Cardiac muscle cell (in vitro differentiated cells and primary cell): Measurements from ENCODE around the gene SCGB1C1. TPM values are rescaled to one million over a fixed set of nuclear protein-coding genes. Genes with fewer than 3 reads are reported as not detected.
"Not testable (repeated sequence)": the region's sequence is repeated elsewhere in the genome, so short reads cannot be mapped to it uniquely, and the experiment has no call there.

Experiments used
- DNase-seq, 2 donors: peaks; one replicate each; pipeline versions ENCODE4 v3.0.0 to v3.0.0-alpha.2; 2010 to 2017; ENCODE audit warnings: low read depth in 1 of 2, low spot score in 1 of 2
- H3K27ac ChIP-seq: fragments of 200-600 bp; sonication (generic); 2 replicates; pipeline ENCODE4 v1.5.1; 2016
- H3K27me3 ChIP-seq: fragments of 200-600 bp; sonication (generic); 2 replicates; pipeline ENCODE4 v1.6.0; 2016; ENCODE audit warnings: control low read depth
- H3K36me3 ChIP-seq: fragments of 200-600 bp; sonication (generic); 2 replicates; pipeline ENCODE4 v1.5.1; 2016; ENCODE audit warnings: control low read depth
- H3K4me1 ChIP-seq: fragments of 200-600 bp; sonication (generic); 2 replicates; pipeline ENCODE4 v1.8.1; 2017; ENCODE audit warnings: low read depth, mild to moderate bottlenecking, mixed run types
- H3K4me3 ChIP-seq: fragments of 200-600 bp; sonication (generic); 2 replicates; pipeline ENCODE4 v1.5.1; 2016; ENCODE audit warnings: mild to moderate bottlenecking
- H3K9me3 ChIP-seq: fragments of 200-600 bp; sonication (generic); 2 replicates; pipeline ENCODE4 v1.5.1; 2017; ENCODE audit warnings: low read depth, mild to moderate bottlenecking, control low read depth
- polyA plus RNA-seq: library from polyadenylated mRNA; unstranded; fragments of >200 nt; fragmentation: Nextera tagmentation; extraction: Ambion mirVana; gene quantifications from 2 replicates; pipeline ENCODE4 v1.2.1, GENCODE V29; 2016
- total RNA-seq: library from RNA; depleted of rRNA; stranded (reverse); fragments of >200 nt; gene quantifications from 2 replicates; pipeline ENCODE4 v1.2.3, GENCODE V29; 2016
- TF ChIP-seq, protein P1 (sequence below): IDR thresholded peaks from 2 replicates; pipeline ENCODE4 v1.5.1; 2012; ENCODE audit warnings: low read depth, mild to moderate bottlenecking, low read length

SCGB1C1 gene
- total and polyA plus RNA-seq, 2 experiments from 2014 or later, result not detected

DNA sequence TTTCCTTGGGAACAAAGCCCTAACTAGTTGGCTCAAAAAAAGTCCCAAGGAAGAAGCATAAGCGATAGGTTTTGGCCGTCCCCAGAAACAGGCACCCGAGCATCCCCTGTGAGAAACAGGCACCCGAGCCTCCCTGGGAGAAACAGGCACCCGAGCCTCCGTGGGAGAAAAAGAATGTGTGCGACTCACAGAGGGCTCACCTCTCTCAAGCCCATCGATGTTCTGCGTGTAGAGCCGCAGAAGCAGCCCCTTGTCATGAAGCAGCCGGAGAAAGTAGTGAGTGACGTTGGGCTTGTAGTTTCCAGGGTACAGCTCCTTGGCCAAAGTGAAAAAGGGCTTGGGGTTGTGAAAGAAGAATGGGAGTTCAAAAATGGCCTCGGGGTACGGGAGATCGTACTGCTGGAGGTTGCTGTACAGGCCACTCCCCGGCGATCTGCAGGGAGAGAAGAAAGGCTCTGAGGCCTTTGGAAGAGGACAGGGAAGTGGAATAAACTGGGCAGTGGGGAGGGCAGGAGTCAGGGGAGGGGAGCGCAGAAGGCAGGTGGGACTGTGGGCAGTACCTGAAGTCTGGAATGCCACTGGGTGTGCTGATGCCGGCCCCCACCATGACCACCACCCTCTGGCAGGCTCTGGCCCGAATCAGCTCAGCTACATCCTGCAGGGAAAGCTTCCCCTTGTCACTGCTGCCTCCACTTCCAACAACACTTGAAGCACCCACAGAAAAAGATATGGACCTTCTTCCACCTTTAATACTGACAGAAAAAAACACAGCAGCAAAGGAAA lies 40.1 kb downstream of the SCGB1C1 start:
- no peaks in the 10 kb centered on the region for H3K36me3 ChIP-seq
- peaks cover 8% of the 10 kb centered on the region for H3K4me1 ChIP-seq
- TF ChIP-seq, protein P1, sequence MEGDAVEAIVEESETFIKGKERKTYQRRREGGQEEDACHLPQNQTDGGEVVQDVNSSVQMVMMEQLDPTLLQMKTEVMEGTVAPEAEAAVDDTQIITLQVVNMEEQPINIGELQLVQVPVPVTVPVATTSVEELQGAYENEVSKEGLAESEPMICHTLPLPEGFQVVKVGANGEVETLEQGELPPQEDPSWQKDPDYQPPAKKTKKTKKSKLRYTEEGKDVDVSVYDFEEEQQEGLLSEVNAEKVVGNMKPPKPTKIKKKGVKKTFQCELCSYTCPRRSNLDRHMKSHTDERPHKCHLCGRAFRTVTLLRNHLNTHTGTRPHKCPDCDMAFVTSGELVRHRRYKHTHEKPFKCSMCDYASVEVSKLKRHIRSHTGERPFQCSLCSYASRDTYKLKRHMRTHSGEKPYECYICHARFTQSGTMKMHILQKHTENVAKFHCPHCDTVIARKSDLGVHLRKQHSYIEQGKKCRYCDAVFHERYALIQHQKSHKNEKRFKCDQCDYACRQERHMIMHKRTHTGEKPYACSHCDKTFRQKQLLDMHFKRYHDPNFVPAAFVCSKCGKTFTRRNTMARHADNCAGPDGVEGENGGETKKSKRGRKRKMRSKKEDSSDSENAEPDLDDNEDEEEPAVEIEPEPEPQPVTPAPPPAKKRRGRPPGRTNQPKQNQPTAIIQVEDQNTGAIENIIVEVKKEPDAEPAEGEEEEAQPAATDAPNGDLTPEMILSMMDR, result no peak
- no peaks in the 10 kb centered on the region for H3K9me3 ChIP-seq
- no peak overlapping the region for H3K4me3 ChIP-seq
- DNase-seq, result no peak
- H3K27me3 ChIP-seq, result no peaks in the 10 kb centered on the region
- H3K27ac ChIP-seq, result no peak overlapping the region

DNA sequence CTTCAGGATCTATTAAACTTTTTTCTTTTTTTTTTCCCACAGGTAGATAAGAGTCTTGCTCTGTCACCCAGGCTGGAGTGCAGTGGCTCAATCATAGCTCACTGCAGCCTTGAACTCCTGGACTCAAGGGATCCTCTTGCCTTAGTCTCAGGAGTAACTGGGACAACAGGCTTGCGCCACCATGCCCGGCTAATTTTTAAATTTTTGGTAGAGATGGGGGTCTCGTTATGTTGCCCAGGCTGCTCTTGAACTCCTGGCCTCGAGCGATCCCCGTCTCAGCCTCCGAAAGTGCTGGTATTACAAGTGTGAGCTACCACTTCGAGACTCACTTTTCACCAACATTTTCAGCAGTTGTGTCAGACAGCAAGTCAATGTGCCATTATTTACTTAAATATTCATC lies 42.3 kb downstream of the SCGB1C1 start:
- Histone ChIP-seq H3K36me3 (no peaks in the 10 kb centered on the region), H3K4me3 (peak overlapping the region; percentile 98), H3K4me1 (peaks cover 10% of the 10 kb centered on the region), H3K9me3 (no peaks in the 10 kb centered on the region), H3K27me3 (no peaks in the 10 kb centered on the region), H3K27ac (peak overlapping the region; percentile 93)
- TF ChIP-seq, protein P1, result no peak
- no peak for DNase-seq

DNA sequence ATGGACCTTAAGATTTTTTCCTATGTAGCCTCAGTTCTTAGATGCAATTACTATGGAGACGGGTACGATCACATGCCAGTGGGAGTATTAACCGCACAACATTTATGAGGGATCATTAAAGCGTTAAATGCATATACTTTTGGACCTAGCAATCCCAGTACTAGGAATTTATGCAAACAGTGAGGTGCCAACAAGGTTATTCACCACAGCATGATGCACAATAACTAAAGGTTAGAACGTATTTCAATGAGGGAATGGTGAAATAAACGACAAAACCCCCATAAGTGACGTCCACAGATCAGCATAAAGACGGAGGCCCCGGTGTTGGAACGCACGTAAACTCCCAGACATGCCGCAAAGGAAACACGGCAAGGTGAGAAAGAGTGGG lies 42.7 kb downstream of the SCGB1C1 start:
- Histone ChIP-seq H3K4me1 (peaks cover 10% of the 10 kb centered on the region), H3K9me3 (no peaks in the 10 kb centered on the region), H3K27ac (peak overlapping the region; percentile 93), H3K27me3 (no peaks in the 10 kb centered on the region), H3K4me3 (peak overlapping the region; percentile 98), H3K36me3 (no peaks in the 10 kb centered on the region)
- no peak for DNase-seq
- TF ChIP-seq, protein P1, result no peak

DNA sequence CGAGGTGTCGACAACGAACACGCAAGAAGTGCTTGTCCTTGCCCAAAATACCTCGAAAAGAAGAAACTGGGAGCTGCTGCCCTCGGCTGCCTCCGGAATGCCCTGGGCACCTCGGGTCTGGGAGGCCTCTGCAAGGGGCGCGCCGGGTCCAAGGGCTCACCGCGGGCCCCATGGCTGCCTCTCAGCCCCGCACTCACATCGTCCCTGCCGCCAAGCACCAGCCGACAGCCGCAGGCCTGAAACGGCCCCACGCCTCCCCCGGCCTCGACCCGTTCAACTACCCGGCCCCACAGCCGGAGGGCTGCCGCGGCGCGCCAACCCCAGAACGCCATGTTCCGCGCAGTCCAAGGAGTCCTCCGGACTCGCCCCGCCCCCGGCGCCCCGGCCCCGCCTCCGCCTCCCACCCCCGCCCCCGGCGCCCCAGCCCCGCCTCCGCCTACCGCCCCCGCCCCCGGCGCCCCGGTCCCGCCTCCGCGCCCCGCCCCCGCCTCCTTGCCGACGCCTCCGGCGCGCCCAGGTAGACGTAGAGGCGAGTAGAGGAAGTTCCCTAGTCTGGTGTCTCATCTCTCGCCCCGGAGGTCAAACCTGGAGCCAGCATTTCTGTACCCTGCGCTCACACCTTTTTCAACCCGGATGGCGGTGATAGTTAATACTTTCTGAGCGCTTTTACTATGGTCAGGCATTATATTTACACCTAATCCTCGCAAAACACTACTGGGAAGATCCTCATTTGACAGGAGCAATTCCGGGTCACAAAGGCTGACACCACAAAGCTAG lies 43.3 kb downstream of the SCGB1C1 start, which contains the start of gene SIRT3:
Gene SIRT3, minus strand, starts transcription at position 346 of the 777 bp plus-strand sequence. Its CDS starts 14 bp downstream, at position 332.
- Histone ChIP-seq H3K27ac (peak within 1 kb of the TSS; percentile 93), H3K4me1 (peaks cover 10% of the 10 kb centered on the region), H3K27me3 (no peaks in the 10 kb centered on the region), H3K4me3 (peak within 1 kb of the TSS; percentile 98), H3K36me3 (no peaks in the 10 kb centered on the region), H3K9me3 (no peaks in the 10 kb centered on the region)
- TF ChIP-seq, protein P1, result no peak
- peak; percentile 85 for DNase-seq

DNA sequence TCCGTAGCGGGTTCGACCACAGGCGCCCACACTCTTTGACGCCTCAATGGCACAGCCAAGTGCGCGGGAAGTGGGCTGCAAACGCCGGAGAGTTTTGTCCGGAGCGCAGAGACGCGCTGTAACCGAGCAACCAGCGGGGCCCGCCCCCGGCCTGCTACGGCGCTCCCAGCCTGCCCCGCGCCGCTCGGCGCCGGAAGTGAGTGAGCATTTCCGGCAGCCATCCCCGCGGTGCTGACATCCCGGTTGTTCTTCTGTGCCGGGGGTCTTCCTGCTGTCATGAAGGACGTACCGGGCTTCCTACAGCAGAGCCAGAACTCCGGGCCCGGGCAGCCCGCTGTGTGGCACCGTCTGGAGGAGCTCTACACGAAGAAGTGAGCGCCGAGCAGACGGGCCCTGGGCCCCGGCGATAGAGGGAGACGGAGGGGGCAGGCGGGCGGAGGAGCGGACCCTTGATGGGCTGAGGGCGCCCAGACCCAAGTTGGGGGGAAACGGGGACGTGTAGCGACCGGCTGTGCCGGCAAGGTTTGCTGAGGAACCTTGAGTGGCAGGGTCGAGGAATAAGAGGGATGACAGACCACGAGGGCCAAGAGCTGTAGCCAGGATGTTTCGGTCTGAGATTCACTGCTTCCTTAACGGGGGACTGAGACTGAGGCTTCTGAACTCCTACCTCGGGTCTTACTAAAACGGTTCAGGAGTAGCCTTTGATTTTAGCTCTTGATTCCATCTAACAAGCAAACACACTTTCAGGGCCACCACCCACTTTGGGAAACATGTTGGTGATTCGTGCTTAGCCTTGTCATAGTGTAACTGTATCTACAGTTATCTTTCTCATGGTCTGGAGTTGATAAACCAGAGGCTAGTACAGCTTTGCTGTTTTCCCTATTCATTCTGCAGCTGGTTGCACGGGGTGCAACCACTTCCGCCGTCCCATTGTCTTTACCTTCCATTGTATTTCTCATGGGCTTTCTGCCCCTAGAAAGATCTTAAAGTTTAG lies 44.2 kb downstream of the SCGB1C1 start, which contains the start of gene PSMD13:
Gene PSMD13, plus strand, starts transcription at position 203 of the 994 bp plus-strand sequence. Its CDS starts 74 bp downstream, at position 277.
- Histone ChIP-seq H3K27me3 (no peaks in the 10 kb centered on the region), H3K4me1 (peaks cover 10% of the 10 kb centered on the region), H3K9me3 (no peaks in the 10 kb centered on the region), H3K36me3 (no peaks in the 10 kb centered on the region), H3K27ac (peak within 1 kb of the TSS; percentile 93), H3K4me3 (peak within 1 kb of the TSS; percentile 98)
- peak; percentile 86 to 92 for DNase-seq
- TF ChIP-seq, protein P1, result no peak

DNA sequence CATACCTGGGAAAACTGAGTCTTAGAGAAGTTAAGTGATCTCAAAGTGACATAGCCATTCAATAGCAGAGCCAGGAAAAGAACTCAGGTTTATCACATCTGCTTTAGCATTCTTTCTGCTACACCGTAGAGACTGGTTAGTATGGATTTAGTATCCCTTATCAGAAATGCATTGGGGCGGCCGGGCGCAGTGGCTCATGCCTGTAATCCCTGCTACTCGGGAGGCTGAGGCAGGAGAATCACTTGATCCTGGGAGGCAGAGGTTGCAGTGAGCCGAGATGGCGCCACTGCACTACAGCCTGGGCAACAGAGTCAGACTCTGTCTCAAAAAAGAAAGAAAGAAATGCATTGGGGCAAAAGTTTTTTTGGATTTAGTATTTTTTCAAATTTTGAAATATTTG lies 45.5 kb downstream of the SCGB1C1 start:
- DNase-seq, H3K9me3 ChIP-seq, H3K27ac ChIP-seq, H3K36me3 ChIP-seq, H3K27me3 ChIP-seq, H3K4me1 ChIP-seq: not testable (repeated sequence)
- peak overlapping the region; percentile 98 for H3K4me3 ChIP-seq
